Left cardiac atrium (tissue), 4 donors: ENCODE results near the gene CAMSAP3. TPM values are rescaled to one million over a fixed set of nuclear protein-coding genes. Genes with fewer than 3 reads are reported as not detected.

Experiments
- ATAC-seq, 2 donors: fragments of 200-7000 bp; cut with Tn5 transposase; one replicate each; pipeline ENCODE4 v1.9.1; 2020; ENCODE audit warnings: mild to moderate bottlenecking in 2 of 2, moderate library complexity in 2 of 2
- DNase-seq: peaks from one replicate; pipeline ENCODE4 v3.0.0-alpha.2; 2020
- intact Hi-C, 2 donors: fragments of 100-400 bp; cut with DNase I; formaldehyde crosslinking; loops; one replicate each; pipeline versions ENCODE4 v1.14.1 to v1.15.1; 2022 to 2023
- total RNA-seq, 2 donors: library from RNA; stranded (reverse); fragmentation: NEBNext Ultra II Directional; extraction: Animal tissue kit (Norgen Biotek cat#: 25700); gene quantifications; one replicate each; pipeline ENCODE4 v1.2.1, GENCODE V29; 2021
- donor health status: DM: no; HTN: yes; CAD: no.
- donor health status: DM: no; HTN: yes; CAD: no; lungs with severe emphysema.
- donor health status: DM: yes; HTN: yes; CAD: no.
- donor health status: Dilated cardiomyopathy.

CAMSAP3 gene
- total RNA-seq, 2 donors from 2014 or later = 0.73 to 2.0 TPM

DNA sequence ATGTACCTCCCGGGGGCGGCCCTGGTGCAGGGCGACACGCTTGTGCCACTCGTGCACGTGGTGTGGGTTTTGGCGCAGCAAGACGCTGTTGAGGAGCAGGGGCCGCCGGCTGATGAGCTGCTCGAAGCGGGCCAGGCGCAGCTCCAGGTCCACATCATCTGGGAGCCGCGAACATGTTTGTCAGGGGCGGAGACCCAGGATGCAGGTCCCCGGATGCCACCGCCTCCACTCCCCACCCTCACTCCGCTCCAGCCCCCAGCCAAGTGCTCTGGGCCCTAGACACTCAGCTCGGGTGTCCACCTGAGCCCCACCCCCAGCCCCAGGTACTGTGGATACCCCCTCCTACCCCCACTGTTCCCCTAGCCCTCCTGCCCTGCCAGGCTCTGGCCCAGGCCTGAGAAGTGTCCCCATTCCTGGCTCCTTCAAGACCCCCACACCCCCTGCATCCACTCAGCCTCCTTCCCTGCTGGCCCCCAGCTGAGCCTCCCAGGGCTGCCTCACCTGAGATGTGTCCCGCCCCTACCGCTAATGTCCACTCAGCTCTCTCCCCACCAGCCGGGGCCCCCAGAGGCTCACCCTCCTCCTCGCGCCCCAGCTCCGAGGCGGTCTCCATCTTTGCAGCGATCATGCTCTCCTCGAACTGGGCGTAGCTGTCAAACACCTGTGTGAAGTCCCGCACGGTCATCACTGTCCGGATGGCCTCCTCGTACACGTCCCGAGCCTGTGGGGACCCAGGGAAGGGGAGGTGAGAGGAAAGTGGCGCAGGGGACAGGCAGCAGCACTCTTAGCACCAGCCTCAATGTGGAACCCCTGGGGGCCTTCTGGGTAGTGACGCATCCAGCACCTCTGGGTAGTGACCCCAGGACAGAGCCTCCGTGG lies 28.3 kb downstream of the CAMSAP3 start:
- intact Hi-C loops = no loop called here
- DNase-seq = no peak
- no peak for ATAC-seq

DNA sequence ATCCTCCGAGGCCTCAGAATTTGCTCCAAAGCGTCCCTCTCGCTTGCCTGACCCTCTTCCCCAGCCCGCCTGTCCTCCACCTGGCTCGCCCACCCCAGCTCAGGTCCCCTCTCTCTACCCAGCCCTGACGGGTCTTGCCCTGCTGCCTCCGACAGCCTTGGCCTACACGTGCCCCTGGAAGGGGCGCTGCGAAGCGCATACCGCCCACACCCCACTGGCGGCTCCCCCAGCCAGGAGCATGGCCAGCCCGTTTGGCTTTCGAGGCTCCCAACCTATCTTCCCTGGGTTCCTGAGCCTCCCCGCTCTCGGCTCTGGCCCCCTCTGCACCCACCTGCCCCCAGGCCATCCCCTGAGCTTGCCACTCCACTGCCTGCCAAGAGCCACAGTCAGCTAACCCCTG lies 29.1 kb downstream of the CAMSAP3 start:
- ATAC-seq (no peak), DNase-seq (no peak)
- intact Hi-C loops = no loop called here

DNA sequence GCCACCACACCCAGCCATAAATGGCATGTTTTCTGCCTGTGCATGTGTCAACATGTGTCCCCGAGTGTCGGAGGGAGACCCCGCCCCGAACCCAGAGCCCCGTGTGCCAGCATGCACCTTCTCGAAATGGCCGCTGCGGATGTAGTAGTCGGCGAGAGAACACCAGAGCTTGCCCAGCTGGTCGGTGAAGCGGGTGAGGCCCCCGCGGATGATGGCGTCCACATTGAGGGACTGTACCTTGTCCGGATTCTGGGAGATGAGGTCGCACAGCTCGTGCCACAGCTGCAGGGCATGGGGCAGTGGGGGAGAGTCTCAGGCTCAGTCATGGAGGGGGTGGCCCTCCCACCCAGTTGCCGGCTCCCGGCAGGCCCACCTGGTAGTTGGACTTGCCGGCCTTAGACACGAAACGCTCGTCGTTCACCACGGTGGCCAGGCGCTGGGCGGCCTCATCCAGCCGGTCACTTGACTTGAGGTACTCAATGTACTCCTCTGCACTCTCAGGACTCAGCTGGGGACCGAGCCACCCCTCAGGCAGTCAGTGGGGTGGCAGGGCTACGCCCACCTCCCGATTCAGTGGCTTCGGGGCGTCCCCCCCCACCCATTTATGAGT lies 30.2 kb downstream of the CAMSAP3 start:
- ATAC-seq (no peak), DNase-seq (no peak)
- intact Hi-C loops = no loop called here

DNA sequence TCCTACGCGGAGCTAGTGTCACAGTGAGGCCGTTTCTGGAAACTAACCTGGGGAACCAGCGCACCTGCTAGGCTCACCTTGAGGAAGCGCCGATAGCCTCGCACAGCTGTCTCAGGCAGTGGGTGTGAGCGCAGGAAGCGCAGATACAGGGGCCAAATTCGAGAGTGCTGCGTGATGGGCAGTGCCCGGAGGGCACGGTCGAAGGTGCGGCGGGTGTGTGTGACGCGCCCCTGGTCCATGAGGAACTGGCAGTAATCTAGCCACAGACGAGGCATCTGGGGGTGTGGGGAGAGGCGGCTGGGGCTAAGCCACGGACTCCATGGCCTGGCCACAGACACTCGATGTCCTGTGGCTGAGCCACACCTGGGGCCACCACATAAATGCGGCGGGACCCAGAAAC lies 31.5 kb downstream of the CAMSAP3 start:
- intact Hi-C loops = no loop called here
- DNase-seq (no peak), ATAC-seq (no peak)

DNA sequence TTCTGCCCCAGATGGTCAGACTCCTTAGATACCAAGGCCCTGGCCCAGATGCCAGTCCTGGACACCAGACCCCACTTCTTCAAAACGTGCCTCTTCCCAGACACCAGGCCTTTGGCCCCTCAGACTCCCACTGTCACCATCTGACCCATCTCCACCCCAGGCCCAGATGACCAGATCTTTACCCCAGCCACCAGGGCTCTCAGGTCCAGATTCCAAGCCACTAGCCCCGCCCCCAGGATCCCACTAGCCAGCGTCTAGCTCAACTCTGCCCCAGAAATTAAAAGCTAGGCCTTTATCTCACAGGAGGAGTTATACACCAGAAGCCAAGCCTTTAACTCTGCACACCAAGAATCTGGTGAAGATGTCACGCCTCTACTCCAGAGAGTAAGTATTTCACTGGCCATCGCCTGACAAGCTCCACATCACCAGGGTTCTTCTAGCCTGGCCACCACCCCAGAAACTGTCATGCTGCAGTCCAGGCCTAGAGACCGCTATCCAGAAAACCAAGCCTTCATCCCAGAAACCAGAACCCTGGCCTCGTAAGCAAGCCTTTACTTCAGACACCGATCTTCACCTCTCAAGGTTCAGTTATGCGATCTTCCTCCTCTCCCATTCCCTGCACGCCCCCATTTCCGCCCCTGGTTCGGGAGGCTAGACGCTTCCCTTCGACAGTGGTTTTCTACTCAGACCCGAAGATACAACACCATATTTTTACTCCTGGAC lies 33.1 kb downstream of the CAMSAP3 start:
- intact Hi-C loops = no loop called here
- no peak for DNase-seq
- no peak for ATAC-seq

DNA sequence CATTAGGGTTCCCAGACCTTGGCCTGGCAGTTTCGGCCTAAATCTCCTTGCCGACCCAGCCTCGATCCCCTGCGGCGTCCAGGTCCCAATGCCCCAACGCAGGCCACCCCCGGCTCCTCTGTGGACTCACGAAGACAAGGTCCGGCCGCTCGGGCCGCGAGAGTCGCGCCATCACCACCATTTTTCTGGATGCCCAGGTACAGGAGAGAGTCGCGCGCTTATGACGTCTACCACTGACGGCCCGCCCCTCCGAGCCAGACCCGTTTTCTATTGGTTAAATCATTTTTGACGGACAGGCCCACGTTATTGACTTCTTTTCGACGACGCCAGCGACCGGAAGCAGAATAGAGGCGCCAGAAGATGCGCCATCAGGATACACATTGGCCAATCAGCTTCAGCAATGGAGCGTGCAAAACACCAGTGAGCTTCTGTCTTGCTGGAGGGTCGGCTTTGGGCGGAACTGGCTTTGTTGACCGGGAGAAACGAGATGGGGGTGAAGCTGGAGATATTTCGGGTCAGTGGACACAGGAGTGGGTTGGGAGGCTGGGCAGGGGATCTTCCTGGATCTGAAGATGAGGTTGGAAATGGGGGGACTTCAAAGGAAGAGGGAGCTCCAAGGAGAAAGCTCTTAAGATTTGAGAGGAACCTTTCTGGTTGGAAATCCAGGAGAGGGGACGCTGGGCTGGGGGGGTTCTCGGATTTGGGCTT lies 33.8 kb downstream of the CAMSAP3 start, which contains the start of the genes PET100 and XAB2:
Gene PET100 (plus strand): TSS at position 447 of the 708 bp plus-strand sequence. CDS start 41 bp downstream, at position 488.
Gene XAB2 (minus strand): TSS at position 199 of the 708 bp plus-strand sequence. CDS start 18 bp downstream, at position 181.
- intact Hi-C loops = no loop called here
- ATAC-seq (peak; percentile 98 to 99), DNase-seq (peak; percentile 97)

DNA sequence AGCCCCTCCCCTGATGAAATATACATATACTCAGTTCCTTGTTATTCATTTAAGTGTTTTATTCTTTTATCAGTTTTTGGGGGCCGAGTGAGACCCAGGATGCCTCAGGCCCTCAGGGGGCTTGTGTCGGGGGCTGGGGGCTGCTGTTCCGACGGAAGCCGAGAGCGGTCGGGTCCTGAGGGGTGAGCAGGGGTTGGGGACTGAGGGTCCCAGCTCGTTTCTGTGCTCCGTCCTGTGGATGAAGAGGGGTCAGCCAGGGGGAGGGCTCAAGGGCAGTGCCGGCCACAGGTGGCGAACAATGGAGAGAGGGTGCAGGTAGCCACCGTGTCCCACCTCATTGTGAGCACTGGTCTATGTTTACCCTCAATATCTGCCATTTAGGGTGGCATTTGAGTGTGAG lies 35.9 kb downstream of the CAMSAP3 start:
- no peak for DNase-seq
- ATAC-seq = no peak
- intact Hi-C loops = no loop called here

DNA sequence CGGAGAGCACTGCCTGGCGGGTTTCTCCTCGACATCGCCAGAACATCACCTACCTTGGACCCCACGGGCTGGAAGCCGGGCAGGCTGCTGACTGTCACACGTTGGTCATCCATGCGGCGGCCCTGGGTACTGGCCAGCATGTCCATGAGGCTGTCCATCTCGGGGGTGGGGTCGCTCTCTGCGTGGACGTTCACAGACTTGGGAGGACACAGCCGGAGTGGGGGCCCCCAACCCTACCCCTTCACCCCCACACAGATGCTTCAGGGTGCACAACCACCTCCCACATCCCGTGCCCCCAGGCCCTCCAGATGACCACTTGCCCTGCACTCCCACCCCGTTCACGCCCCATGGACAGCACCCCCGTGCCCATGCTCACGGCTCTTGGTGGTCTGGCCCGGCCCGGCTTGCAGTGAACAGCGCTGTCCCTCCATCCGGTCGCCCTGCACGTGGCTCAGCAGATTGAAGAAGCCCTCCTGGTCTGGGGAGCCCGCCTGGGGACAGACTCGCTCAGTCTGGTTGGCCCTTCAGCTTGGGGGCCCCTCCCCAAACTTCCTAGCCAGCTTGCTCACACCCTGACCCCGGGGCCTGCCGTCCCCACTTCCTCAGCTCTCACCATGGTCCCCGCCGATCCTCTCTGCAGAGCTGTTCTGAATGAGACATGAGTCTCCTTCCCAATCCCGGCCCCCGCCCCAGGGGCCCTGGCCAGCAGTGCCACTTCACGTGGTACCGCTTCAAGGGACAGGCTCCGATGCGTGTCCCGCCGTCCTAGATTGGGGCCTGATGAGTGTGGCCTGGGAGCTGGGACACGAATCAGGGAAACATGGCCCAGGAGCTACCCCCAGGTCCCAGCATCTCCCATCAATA lies 36.9 kb downstream of the CAMSAP3 start:
- intact Hi-C loops = no loop called here
- ATAC-seq = no peak
- DNase-seq = no peak

DNA sequence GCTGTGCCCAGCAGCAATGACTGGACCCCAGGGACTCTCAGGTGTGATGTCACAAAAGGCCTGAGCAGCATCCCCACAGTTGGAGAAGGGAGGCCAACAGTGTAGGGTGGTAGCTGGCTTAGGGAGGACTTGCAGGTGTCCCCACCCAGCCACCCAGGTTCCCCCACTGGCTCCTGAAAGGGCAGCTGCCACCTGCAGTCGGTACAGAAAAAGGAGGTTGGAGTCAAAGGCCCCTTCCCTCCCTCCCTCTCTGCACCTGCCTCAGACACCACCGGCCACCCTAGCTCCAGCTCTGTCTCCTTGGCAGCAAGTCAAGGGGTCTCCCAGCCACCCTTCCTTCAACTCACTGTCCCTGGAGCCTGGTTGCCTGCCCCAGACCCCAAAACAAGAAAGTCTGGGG lies 38.0 kb downstream of the CAMSAP3 start, which contains the start of gene PCP2:
Gene PCP2 (minus strand): TSS at position 22 of the 400 bp plus-strand sequence. CDS start 262 bp downstream, outside the sequence.
- no peak for ATAC-seq
- intact Hi-C loops = no loop called here
- DNase-seq = no peak

DNA sequence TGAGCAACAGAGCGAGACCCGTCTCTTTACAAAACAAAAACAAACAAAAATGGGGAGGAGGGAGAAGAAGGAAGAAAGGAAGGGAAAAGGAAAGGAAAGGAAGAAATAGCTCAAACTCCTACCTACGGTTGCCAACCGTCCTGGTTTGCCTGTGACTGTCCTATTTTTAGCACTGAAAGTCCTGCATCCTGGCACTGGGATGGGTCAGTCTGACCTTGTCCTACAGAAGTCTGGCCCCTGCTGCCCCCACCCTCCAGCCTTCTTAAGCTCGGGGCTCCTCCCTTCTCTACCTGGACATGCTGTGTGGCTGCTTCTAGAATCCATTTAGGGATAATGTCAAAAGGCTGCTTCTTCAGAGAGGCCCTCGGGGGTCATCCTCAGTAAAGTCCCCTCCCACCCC lies 40.0 kb downstream of the CAMSAP3 start:
- ATAC-seq (no peak), DNase-seq (no peak)
- intact Hi-C loops = no loop called here

DNA sequence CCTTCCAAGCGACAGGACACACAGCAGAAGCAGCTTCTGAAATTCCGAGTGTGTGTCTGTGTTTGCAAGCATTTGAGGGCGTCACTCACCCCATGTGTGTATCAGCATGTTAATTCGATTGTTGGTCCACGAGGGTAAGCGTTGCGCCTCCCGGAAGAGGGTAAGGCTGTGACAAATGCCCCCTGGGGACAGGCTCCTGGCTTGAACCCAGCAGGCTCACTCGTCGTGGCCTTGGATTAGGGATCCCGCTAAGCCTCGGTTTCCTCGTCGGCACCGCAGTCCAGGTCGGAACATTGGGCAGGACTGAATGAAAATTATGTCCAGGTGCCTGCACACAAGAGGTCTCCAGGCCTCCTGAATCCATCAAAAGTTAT lies 40.6 kb downstream of the CAMSAP3 start:
- DNase-seq = no peak
- no peak for ATAC-seq
- intact Hi-C loops = no loop called here

DNA sequence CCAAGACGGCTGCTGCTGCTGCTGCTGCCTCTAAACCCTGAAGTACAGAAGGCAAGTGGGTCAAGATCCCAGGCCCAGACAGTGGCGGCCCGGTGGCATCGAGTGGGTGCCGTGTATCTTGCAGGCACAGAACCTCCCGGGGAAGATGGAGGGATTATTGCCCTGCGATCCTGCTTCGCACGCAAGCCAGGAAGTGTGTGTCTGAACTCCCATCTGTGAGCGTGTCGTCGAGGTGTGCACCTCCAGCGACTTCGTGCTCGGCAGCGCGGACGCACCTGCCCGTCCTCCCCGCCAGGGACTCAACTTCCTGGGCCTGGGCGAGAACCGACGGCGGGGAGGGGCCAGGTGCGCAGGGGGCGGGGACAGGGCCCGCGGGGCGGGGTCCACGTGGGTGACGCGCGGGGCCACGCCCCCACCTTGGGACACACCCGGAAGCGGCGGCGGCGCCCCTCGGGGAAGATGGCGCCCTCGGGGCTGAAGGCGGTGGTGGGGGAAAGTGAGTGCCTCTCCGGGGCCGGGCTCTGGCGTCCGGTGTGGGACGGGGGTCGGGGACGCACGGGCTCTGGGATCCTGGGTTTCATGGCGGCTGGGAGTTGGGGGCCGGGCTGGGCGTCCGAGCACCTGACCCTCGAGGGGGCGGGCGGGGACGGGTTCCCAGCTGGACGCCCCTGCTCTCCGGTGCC lies 41.2 kb downstream of the CAMSAP3 start, which contains the start of gene STXBP2:
Gene STXBP2 (plus strand): TSS at position 420 of the 683 bp plus-strand sequence. CDS start 40 bp downstream, at position 460.
- peak; percentile 88 to 93 for ATAC-seq
- intact Hi-C loops = no loop called here

DNA sequence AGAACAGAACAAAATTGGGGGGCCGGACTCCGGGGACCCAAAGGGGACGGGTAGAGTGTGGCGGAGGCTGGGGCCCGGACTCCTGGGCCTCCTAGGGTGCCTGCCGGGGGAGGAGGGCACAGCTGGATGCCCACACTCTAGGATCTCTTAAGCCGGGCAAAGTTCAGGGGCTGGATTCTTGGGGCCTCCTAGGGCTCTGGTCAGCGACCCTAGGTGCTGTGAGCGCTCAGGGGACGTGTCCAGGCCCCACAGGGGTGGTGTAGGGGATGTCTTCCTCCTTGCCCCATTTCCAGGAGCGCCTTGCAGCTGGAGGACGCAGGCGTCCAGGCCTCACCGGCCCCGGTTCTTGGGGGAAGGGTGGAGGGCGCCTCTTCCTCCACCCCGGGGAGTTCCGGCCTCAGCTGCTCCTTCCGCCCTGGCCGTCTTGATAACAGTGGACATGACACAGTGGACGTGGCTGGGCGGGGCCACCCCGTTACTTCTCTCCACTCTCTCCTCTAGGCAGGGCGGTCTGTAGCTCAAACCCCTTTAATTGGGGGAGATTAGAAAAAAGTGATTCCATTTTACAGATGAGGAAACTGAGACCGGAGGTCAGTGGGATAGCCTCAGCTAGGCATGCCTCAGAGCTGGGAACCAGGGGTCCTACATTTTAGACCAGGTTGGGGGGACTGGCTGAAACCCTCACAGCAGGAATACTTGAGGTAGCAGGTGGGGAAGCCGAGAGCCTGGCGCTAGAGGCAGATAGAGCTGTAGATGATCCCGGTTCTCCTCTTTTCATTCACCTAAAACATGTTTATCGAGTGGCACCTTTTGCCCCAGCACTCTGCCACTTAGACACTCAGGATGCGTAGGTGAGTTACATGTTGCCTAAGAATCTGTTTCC lies 42.0 kb downstream of the CAMSAP3 start:
- DNase-seq = peak; percentile 67
- intact Hi-C loops = no loop called here
- peak; percentile 7 to 67 for ATAC-seq

More for the DNA sequence above, 41.2 kb downstream of the CAMSAP3 start, which contains the start of gene STXBP2:
- DNase-seq = peak; percentile 64

DNA sequence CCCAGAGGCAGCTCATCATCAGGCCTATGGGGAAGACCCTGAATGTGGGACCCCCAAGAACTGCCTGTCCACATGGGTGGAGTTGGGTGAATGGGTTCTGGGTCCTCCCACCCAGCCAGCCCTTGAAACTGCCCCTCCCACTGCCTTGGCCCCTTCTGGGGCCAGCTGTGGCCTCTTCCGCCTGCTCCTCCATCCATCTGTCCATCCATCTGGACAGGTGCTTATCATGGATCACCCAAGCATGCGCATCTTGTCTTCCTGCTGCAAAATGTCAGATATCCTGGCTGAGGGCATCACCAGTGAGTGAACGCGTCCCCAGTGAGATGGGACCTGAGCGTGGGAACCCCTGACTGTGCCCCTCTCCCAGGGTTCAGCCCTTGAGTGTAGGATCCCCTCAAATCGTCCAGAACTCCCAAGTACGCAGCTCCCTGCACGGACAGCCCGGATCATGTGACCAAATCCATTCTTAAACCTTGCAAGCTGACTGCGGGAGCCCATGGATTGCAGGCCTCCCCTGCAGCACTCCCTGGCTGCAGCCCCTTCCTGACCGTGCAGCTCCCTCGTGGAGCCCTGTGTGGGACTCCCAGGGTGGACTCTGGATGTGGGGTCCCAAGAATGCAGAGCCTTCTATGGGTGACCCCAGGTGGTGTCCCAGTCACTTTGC lies 43.3 kb downstream of the CAMSAP3 start:
- no peak for ATAC-seq

DNA sequence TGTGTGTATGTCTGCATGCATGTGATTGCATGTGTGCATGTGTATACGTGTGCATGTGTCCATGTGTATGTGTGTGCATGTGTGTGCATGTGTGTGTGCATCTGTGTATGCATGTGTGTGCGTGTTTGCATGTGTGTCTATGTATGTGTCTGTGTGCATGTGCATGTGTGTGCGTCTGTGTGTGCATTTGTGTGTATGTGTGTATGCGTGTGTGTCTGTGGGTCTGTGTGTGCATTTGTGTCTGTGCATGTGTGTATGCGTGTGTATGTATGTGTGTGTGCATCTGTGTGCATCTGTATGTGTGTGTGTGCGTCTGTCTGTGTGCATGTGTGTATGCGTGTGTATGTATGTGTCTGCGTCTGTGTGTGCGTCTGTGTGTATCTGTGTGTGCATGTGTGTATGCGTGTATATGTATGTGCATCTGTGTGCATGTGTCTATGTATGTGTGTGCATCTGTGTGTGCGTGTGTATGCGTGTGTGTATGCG lies 44.2 kb downstream of the CAMSAP3 start:
- ATAC-seq (no peak), DNase-seq (no peak)
- intact Hi-C loops = no loop called here

More for the DNA sequence above, 43.3 kb downstream of the CAMSAP3 start:
- intact Hi-C loops = no loop called here
- DNase-seq = no peak

DNA sequence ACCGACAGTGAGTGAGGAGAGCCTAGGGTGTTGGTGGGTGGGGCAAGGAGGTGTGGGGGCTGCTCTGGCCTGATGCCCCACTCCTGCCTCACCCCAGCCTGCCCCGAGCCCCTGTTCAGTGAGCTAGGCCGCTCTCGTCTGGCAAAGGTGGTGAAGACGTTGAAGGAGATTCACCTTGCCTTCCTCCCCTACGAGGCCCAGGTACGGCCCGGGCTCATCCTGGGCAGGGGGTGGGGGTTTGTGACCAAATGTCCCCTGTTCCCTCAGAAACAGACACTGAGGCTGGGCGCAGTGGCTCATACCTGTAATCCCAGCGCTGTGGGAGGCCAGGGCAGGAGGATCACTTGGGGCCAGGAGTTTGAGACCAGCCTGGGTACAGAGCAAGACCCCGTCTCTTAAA lies 45.1 kb downstream of the CAMSAP3 start:
- ATAC-seq (no peak), DNase-seq (no peak)
- intact Hi-C loops = no loop called here
